Fibroblast of lung (primary cell): ENCODE results near the gene OR5AN1. TPM values are rescaled to one million over a fixed set of nuclear protein-coding genes. Genes with fewer than 3 reads are reported as not detected.

Experiments used
- DNase-seq, 2 donors: peaks; one replicate each; pipeline versions ENCODE4 v3.0.0 to v3.0.0-alpha.2; 2010; ENCODE audit warnings: low read depth in 2 of 2
- H2AFZ ChIP-seq: 2 replicates; pipeline ENCODE4 v1.5.1; 2012; ENCODE audit warnings: low read length, control low read depth, inconsistent platforms
- H3K27ac ChIP-seq: 2 replicates; pipeline ENCODE4 v1.5.1; 2011; ENCODE audit warnings: low read length, control low read depth; ENCODE audit not compliant: insufficient read depth
- H3K27me3 ChIP-seq: 2 replicates; pipeline ENCODE4 v1.5.1; 2011; ENCODE audit warnings: mild to moderate bottlenecking, low read length; ENCODE audit not compliant: control insufficient read depth, insufficient read depth
- H3K36me3 ChIP-seq: 2 replicates; pipeline ENCODE4 v1.5.1; 2011; ENCODE audit warnings: low read length; ENCODE audit not compliant: control insufficient read depth, insufficient read depth
- H3K4me1 ChIP-seq: 2 replicates; pipeline ENCODE4 v1.5.1; 2011; ENCODE audit warnings: low read length; ENCODE audit not compliant: control insufficient read depth, insufficient read depth; ENCODE audit errors: extremely low read depth
- H3K4me2 ChIP-seq: 2 replicates; pipeline ENCODE4 v1.5.1; 2011; ENCODE audit warnings: low read length, control low read depth; ENCODE audit not compliant: insufficient read depth; ENCODE audit errors: extremely low read depth
- H3K4me3 ChIP-seq, 4 experiments: fragments of 200-600 bp in 1 of 4; sonication (generic) in 1 of 4; replicated peaks in 1 of 4; 2 replicates each; pipeline ENCODE4 v1.5.1; 2011 to 2016; ENCODE audit warnings: low read length in 4 of 4, low read depth in 3 of 4, mild to moderate bottlenecking in 3 of 4, control low read depth in 2 of 4, inconsistent platforms in 1 of 4, mixed read lengths in 1 of 4; ENCODE audit not compliant: insufficient read depth in 1 of 4; ENCODE audit errors: control extremely low read depth in 1 of 4
- H3K79me2 ChIP-seq: 2 replicates; pipeline ENCODE4 v1.5.1; 2012; ENCODE audit warnings: mild to moderate bottlenecking, low read length, inconsistent platforms; ENCODE audit not compliant: control insufficient read depth, insufficient read depth
- H3K9ac ChIP-seq: 2 replicates; pipeline ENCODE4 v1.5.1; 2011; ENCODE audit warnings: mild to moderate bottlenecking, low read length, control low read depth; ENCODE audit not compliant: insufficient read depth
- H3K9me3 ChIP-seq: 2 replicates; pipeline ENCODE4 v1.5.1; 2012; ENCODE audit warnings: low read depth, low read length; ENCODE audit not compliant: control insufficient read depth, insufficient read depth
- H4K20me1 ChIP-seq: 2 replicates; pipeline ENCODE4 v1.5.1; 2011; ENCODE audit warnings: low read length; ENCODE audit not compliant: control insufficient read depth, insufficient read depth; ENCODE audit errors: extremely low read depth
- CTCF ChIP-seq, 2 donors: IDR thresholded peaks in 1 of 2; conservative IDR thresholded peaks in 1 of 2; 1 replicate in 1 of 2; 2 replicates in 1 of 2; pipeline ENCODE4 v1.5.1; 2011 to 2012; ENCODE audit warnings: low read length in 2 of 2, control low read depth in 1 of 2, inconsistent platforms in 1 of 2, low read depth in 1 of 2, mild to moderate bottlenecking in 1 of 2
- EZH2 ChIP-seq: IDR thresholded peaks from 2 replicates; pipeline ENCODE4 v1.5.1; 2012; ENCODE audit warnings: low read length, control low read depth, mild to moderate bottlenecking; ENCODE audit errors: missing control alignments
- polyA plus RNA-seq, 2 donors: library from polyadenylated mRNA; depleted of rRNA in 1 of 2; stranded (reverse) in 1 of 2; unstranded in 1 of 2; fragments of >200 nt; gene quantifications; 2 replicates each; pipeline ENCODE4 v1.2.1, GENCODE V29; 2011 to 2012; ENCODE audit warnings: missing spikeins in 1 of 2
- total RNA-seq: library from RNA; depleted of rRNA; stranded (reverse); fragments of >200 nt; gene quantifications from 2 replicates; pipeline ENCODE4 v1.2.1, GENCODE V29; 2014

OR5AN1 gene
- total and polyA plus RNA-seq, 2 donors (not counting 1 experiment from before 2014, with no cell fraction given), result not detected

DNA sequence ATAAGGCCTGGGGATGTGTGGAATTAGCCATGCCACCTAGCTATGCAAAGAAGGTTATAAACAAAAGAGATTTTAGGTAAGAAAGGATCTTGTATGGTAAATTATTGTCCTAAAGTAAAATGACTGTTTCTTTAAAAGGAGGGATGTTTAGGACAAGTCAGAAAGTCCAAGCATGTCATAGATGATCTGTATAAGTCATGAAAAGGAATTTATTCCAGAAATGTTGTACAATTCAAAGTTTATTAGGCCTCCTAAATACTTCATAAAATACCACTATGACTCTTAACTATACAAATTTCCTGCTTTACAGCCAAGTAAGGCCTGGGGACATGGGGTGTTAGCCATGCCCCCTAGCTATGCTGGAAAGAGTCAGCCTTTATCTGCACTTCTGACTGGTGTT, 44.9 kb downstream of the OR5AN1 start:
- Histone ChIP-seq H3K4me1 (no peaks in the 10 kb centered on the region), H3K9me3 (no peaks in the 10 kb centered on the region), H3K4me2 (no peak overlapping the region), H3K4me3 (no peak overlapping the region), H3K27ac (no peak overlapping the region), H3K79me2 (no peaks in the 10 kb centered on the region), H3K9ac (no peak overlapping the region), H3K36me3 (no peaks in the 10 kb centered on the region), H4K20me1 (no peaks in the 10 kb centered on the region), H2AFZ (no peak overlapping the region), H3K27me3 (no peaks in the 10 kb centered on the region)
- no peak for TF ChIP-seq EZH2
- no peak for TF ChIP-seq CTCF (conservative IDR thresholded peaks at IDR 0.05 in 1 of 2, IDR thresholded peaks at IDR 0.05 in 1 of 2; ENCODE audit: low read depth in 1 of 2, low read length in 2 of 2)
- DNase-seq, result no peak

DNA sequence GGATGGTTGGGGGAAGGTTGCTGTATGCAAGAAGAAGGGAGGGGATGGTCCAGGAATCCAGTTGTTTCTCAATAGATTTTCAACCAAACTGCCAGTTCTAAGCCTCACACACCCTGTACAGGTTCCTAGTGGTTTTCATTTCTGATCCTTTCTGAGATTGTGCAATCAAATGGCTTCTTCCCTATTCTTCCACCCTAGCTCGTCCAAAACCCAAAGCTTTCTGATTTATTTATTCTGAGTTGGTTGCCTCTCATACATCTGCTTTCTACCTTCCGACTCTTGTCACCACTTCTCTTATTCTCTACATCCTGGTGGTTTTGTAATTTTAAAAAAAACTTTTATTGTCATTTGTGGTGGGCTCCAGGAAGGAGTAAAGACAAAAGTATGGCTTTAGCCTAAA, 55.0 kb downstream of the OR5AN1 start:
- Histone ChIP-seq H3K27me3 (no peaks in the 10 kb centered on the region), H3K9ac (no peak overlapping the region), H3K4me3 (no peak overlapping the region), H3K9me3 (no peaks in the 10 kb centered on the region), H3K4me2 (no peak overlapping the region), H4K20me1 (no peaks in the 10 kb centered on the region), H3K27ac (no peak overlapping the region), H3K79me2 (no peaks in the 10 kb centered on the region), H3K4me1 (no peaks in the 10 kb centered on the region), H3K36me3 (no peaks in the 10 kb centered on the region), H2AFZ (no peak overlapping the region)
- no peak for DNase-seq
- TF ChIP-seq CTCF (conservative IDR thresholded peaks at IDR 0.05 in 1 of 2, IDR thresholded peaks at IDR 0.05 in 1 of 2; ENCODE audit: low read depth in 1 of 2, low read length in 2 of 2), result no peak
- TF ChIP-seq EZH2, result no peak

DNA sequence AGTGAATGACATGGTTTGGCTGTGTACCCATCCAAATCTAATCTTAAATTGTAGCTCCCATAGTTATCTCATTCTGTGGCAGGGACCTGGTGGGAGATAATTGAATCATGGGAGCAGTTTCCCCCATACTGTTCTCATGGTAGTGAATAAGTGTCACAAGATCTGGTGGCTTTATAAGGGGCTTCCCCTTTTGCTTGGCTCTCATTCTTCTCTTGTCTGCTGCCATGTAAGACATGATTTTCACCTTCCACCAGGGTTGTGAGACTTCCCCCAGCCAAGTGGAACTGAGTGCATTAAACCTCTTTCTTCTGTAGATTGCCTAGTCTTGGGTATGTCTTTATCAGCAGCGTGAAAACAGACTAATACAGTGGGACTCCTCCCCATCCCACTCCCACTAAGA, 56.4 kb downstream of the OR5AN1 start:
- Histone ChIP-seq H3K27me3 (no peaks in the 10 kb centered on the region), H3K9me3 (no peaks in the 10 kb centered on the region), H3K79me2 (no peaks in the 10 kb centered on the region), H3K4me2 (no peak overlapping the region), H3K4me3 (no peak overlapping the region), H3K36me3 (no peaks in the 10 kb centered on the region), H3K9ac (no peak overlapping the region), H3K4me1 (no peaks in the 10 kb centered on the region), H2AFZ (no peak overlapping the region), H4K20me1 (no peaks in the 10 kb centered on the region), H3K27ac (no peak overlapping the region)
- no peak for DNase-seq
- TF ChIP-seq CTCF (conservative IDR thresholded peaks at IDR 0.05 in 1 of 2, IDR thresholded peaks at IDR 0.05 in 1 of 2; ENCODE audit: low read depth in 1 of 2, low read length in 2 of 2) (no peak), EZH2 (no peak)
